Breast epithelium (tissue), 4 donors: ENCODE results near the gene CYREN. TPM values are rescaled to one million over a fixed set of nuclear protein-coding genes. Genes with fewer than 3 reads are reported as not detected.

ENCODE experiments used
- DNase-seq, 2 donors: peaks; one replicate each; pipeline ENCODE4 v3.0.0-alpha.2; 2019; ENCODE audit warnings: low spot score in 2 of 2
- H3K27ac ChIP-seq, 2 donors: fragments of 200-600 bp; sonication (generic) in 1 of 2; one replicate each; pipeline ENCODE4 v1.5.1; 2016 to 2019; ENCODE audit warnings: mild to moderate bottlenecking in 1 of 2
- H3K27me3 ChIP-seq, 2 donors: fragments of 200-600 bp; sonication (generic) in 1 of 2; one replicate each; pipeline versions ENCODE4 v1.5.1 to v1.6.0; 2017 to 2019; ENCODE audit warnings: control low read depth in 1 of 2, mild to moderate bottlenecking in 1 of 2
- H3K36me3 ChIP-seq: fragments of 200-600 bp; one replicate; pipeline ENCODE4 v1.5.1; 2019
- H3K4me1 ChIP-seq, 2 donors: fragments of 200-600 bp; sonication (generic); one replicate each; pipeline ENCODE4 v1.5.1; 2016 to 2019; ENCODE audit warnings: control low read depth in 1 of 2
- H3K4me3 ChIP-seq, 3 donors: fragments of 200-600 bp; sonication (generic); 1 replicate in 2 of 3; 2 replicates in 1 of 3; pipeline ENCODE4 v1.5.1; 2016 to 2019; ENCODE audit warnings: mild to moderate bottlenecking in 3 of 3, moderate library complexity in 2 of 3
- H3K9me3 ChIP-seq, 2 donors: fragments of 200-600 bp; sonication (generic) in 1 of 2; one replicate each; pipeline ENCODE4 v1.5.1; 2016 to 2019; ENCODE audit warnings: control low read depth in 1 of 2
- CTCF ChIP-seq, 3 donors: fragments of 450-650 bp; IDR thresholded peaks; one replicate each; pipeline ENCODE4 v1.5.1; 2016 to 2017; ENCODE audit warnings: antibody characterized with exemption in 3 of 3, mild to moderate bottlenecking in 3 of 3, moderate library complexity in 3 of 3
- POLR2A ChIP-seq: fragments of 450-650 bp; IDR thresholded peaks from one replicate; pipeline ENCODE4 v1.6.1; 2016; ENCODE audit warnings: antibody characterized with exemption, mild to moderate bottlenecking, moderate library complexity
- POLR2AphosphoS5 ChIP-seq, 3 donors: sonication (generic); formaldehyde crosslinking; IDR thresholded peaks; one replicate each; pipeline ENCODE4 v1.6.1; 2017; ENCODE audit warnings: antibody characterized with exemption in 3 of 3
- intact Hi-C: fragments of 100-400 bp; cut with DNase I; formaldehyde crosslinking; loops from one replicate; pipeline ENCODE4 v1.15.1; 2023; ENCODE audit warnings: low total_unique reads
- total RNA-seq, 3 donors: library from RNA; depleted of rRNA; stranded (reverse); fragments of >200 nt; gene quantifications; one replicate each; pipeline ENCODE4 v1.1.0, GENCODE V29; 2016

Gene CYREN
- total RNA-seq, 3 donors from 2014 or later: 36.8 to 41.6 (median 41.6) TPM

DNA sequence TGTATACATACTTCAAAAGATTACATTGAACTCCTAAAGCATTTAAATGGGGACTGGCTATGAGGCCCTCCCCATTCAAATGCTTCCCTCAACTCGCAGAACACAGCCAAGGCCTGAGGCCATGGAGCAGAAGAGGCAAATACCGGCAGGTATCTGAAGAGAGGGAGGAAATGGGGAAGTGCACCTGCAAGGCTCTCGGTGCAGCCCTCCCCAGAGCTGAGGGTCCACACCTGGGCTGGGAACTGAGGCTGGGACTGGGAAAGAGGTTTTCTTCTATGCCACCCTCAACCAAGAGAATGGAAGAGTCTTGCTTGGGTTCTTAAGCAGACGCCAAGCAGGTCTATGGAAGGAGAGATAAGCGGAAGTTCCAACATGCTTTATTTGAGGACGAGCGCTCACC lies 13.0 kb upstream of the CYREN start:
- no peak for DNase-seq
- no peaks in the 10 kb centered on the region for H3K4me1 ChIP-seq
- no peak overlapping the region for H3K27ac ChIP-seq
- no peak overlapping the region for H3K4me3 ChIP-seq
- TF ChIP-seq CTCF (IDR thresholded peaks at IDR 0.05) (no peak), POLR2AphosphoS5 (IDR thresholded peaks at IDR 0.05) (no peak), POLR2A (no peak)
- peaks cover 21 to 29% of the 10 kb centered on the region in 2 donors for H3K9me3 ChIP-seq
- intact Hi-C loops: no loop called here
- no peaks in the 10 kb centered on the region for H3K27me3 ChIP-seq
- H3K36me3 ChIP-seq: peaks cover 27% of the 10 kb centered on the region

- DNase-seq: no peak
- Histone ChIP-seq H3K27me3 (no peaks in the 10 kb centered on the region), H3K4me3 (no peak overlapping the region), H3K9me3 (peaks cover 21 to 29% of the 10 kb centered on the region in 2 donors), H3K36me3 (peaks cover 27% of the 10 kb centered on the region), H3K4me1 (no peaks in the 10 kb centered on the region), H3K27ac (no peak overlapping the region)
- TF ChIP-seq CTCF (IDR thresholded peaks at IDR 0.05) (no peak), POLR2AphosphoS5 (IDR thresholded peaks at IDR 0.05) (no peak), POLR2A (no peak)
- intact Hi-C loops: no loop called here
These were observed 11.6 kb upstream of the CYREN start for GRCh38 chr7:135181929-135182678.

- TF ChIP-seq POLR2AphosphoS5 (IDR thresholded peaks at IDR 0.05) (no peak), CTCF (IDR thresholded peaks at IDR 0.05) (no peak), POLR2A (no peak)
- DNase-seq: no peak
- peaks cover 0 to 4% of the 10 kb centered on the region in 2 donors for H3K4me1 ChIP-seq
- H3K4me3 ChIP-seq: no peak overlapping the region
- H3K36me3 ChIP-seq: peaks cover 26% of the 10 kb centered on the region
- no peak overlapping the region for H3K27ac ChIP-seq
- H3K9me3 ChIP-seq: peaks cover 21 to 29% of the 10 kb centered on the region in 2 donors
- H3K27me3 ChIP-seq: no peaks in the 10 kb centered on the region
- intact Hi-C loops: no loop called here
These were observed 10.9 kb upstream of the CYREN start for GRCh38 chr7:135181261-135181928.

DNA sequence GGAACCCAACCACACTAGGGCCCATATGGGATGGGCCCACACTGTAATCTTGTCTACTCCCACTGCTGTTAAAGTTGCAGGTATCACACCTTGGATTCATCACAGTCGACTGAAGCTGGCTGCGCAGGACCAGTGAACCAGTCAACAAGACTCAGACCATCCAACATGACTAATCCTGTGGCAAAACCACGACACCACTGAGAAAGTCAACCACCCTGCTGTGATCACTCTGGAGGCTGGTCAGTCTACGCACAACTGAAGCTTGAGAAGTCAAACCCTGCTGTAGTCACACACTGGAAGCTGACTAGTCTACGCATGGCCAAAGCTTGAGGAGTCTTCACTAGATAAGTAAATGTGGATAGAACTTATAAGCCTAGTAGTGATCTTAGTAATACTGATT lies 9.6 kb upstream of the CYREN start:
- no peaks in the 10 kb centered on the region for H3K27me3 ChIP-seq
- no peak overlapping the region for H3K4me3 ChIP-seq
- intact Hi-C loops: no loop called here
- DNase-seq: no peak
- TF ChIP-seq POLR2AphosphoS5 (IDR thresholded peaks at IDR 0.05) (no peak), CTCF (IDR thresholded peaks at IDR 0.05) (no peak), POLR2A (no peak)
- H3K9me3 ChIP-seq: peaks cover 21 to 29% of the 10 kb centered on the region in 2 donors
- H3K27ac ChIP-seq: no peak overlapping the region
- H3K36me3 ChIP-seq: peaks cover 14% of the 10 kb centered on the region
- H3K4me1 ChIP-seq: peaks cover 0 to 6% of the 10 kb centered on the region in 2 donors

- H3K4me1 ChIP-seq: peaks cover 0 to 6% of the 10 kb centered on the region in 2 donors
- intact Hi-C loops: no loop called here
- peaks cover 14% of the 10 kb centered on the region for H3K36me3 ChIP-seq
- DNase-seq: no peak
- no peak overlapping the region for H3K27ac ChIP-seq
- no peaks in the 10 kb centered on the region for H3K27me3 ChIP-seq
- H3K4me3 ChIP-seq: no peak overlapping the region
- H3K9me3 ChIP-seq: peaks cover 21 to 29% of the 10 kb centered on the region in 2 donors
- TF ChIP-seq POLR2A (no peak), POLR2AphosphoS5 (IDR thresholded peaks at IDR 0.05) (no peak), CTCF (IDR thresholded peaks at IDR 0.05) (no peak)
These were observed 8.9 kb upstream of the CYREN start for GRCh38 chr7:135179321-135179925.
